Gastroesophageal sphincter (tissue), 3 donors: ENCODE results near the gene CRACR2B.

Experiments used
- EP300 ChIP-seq: sonication (generic); formaldehyde crosslinking; IDR thresholded peaks from one replicate; pipeline ENCODE4 v1.6.1; 2017; ENCODE audit warnings: antibody characterized with exemption, mild to moderate bottlenecking
- POLR2A ChIP-seq, 2 donors: fragments of 450-650 bp; IDR thresholded peaks; one replicate each; pipeline ENCODE4 v1.6.1; 2017; ENCODE audit warnings: antibody characterized with exemption in 2 of 2, mild to moderate bottlenecking in 2 of 2, moderate library complexity in 1 of 2
- TF ChIP-seq, protein P1 (sequence below), 4 experiments: fragments of 200-600 bp in 2 of 4; fragments of 450-650 bp in 2 of 4; sonication (generic) in 1 of 4; IDR thresholded peaks; one replicate each; pipeline ENCODE4 v1.5.1; 2017 to 2019; ENCODE audit warnings: antibody characterized with exemption in 4 of 4, mild to moderate bottlenecking in 2 of 4, moderate library complexity in 2 of 4

GRCh38 chr11:836274-836673, 8.6 kb downstream of the CRACR2B start:
- TF ChIP-seq, protein P1, sequence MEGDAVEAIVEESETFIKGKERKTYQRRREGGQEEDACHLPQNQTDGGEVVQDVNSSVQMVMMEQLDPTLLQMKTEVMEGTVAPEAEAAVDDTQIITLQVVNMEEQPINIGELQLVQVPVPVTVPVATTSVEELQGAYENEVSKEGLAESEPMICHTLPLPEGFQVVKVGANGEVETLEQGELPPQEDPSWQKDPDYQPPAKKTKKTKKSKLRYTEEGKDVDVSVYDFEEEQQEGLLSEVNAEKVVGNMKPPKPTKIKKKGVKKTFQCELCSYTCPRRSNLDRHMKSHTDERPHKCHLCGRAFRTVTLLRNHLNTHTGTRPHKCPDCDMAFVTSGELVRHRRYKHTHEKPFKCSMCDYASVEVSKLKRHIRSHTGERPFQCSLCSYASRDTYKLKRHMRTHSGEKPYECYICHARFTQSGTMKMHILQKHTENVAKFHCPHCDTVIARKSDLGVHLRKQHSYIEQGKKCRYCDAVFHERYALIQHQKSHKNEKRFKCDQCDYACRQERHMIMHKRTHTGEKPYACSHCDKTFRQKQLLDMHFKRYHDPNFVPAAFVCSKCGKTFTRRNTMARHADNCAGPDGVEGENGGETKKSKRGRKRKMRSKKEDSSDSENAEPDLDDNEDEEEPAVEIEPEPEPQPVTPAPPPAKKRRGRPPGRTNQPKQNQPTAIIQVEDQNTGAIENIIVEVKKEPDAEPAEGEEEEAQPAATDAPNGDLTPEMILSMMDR (IDR thresholded peaks at IDR 0.05) = no peak
- no peak for TF ChIP-seq EP300
- TF ChIP-seq POLR2A (IDR thresholded peaks at IDR 0.05) = no peak
